ENCODE results near the gene TESPA1.

GRCh38 chr12:54940727-54941315, 43.7 kb downstream of the TESPA1 start:
- TF ChIP-seq CTCF (conservative IDR thresholded peaks at IDR 0.05; ENCODE audit: low read depth, low read length) (no peak), MAFK (IDR thresholded peaks at IDR 0.05; ENCODE audit: low read depth, low read length) (no peak), POLR2A (IDR thresholded peaks at IDR 0.05; ENCODE audit: low read depth, low read length) (no peak), MXI1 (IDR thresholded peaks at IDR 0.05; ENCODE audit: borderline replicate concordance, low read depth, low read length) (no peak), NFE2L2 (IDR thresholded peaks at IDR 0.05; ENCODE audit: low read depth, low read length) (no peak), RCOR1 (IDR thresholded peaks at IDR 0.05; ENCODE audit: insufficient replicate concordance, low read length) (no peak), RFX5 (IDR thresholded peaks at IDR 0.05; ENCODE audit: low read depth, low read length) (no peak), ELK1 (IDR thresholded peaks at IDR 0.05; ENCODE audit: borderline replicate concordance, low read depth, low read length) (no peak), MAZ (IDR thresholded peaks at IDR 0.05; ENCODE audit: borderline replicate concordance, low read depth, low read length) (no peak), FOS (IDR thresholded peaks at IDR 0.05; ENCODE audit: low read depth, low read length) (no peak), SMC3 (IDR thresholded peaks at IDR 0.05; ENCODE audit: low read depth, low read length) (no peak), CEBPB (IDR thresholded peaks at IDR 0.05; ENCODE audit: low read depth, low read length) (no peak)

Measured in IMR-90 (cell line).